Kidney glomerular epithelial cell (primary cell): ENCODE data around the gene STRA6.
A peak's percentile ranks its signal among the peaks of the same experiment; 100 is the strongest.

Experiments
- DNase-seq: peaks from one replicate; lab custom pipeline; 2025; lab: John Stamatoyannopoulos, UW

STRA6 gene

GRCh38 chr15:74226761-74227540 is 24.4 kb upstream of the STRA6 start:
- no peak for DNase-seq

GRCh38 chr15:74225928-74226327 is 23.3 kb upstream of the STRA6 start:
- no peak for DNase-seq

- DNase-seq, result no peak
Measured at GRCh38 chr15:74222240-74223119, 19.9 kb upstream of the STRA6 start.

GRCh38 chr15:74221399-74222239 is 19.0 kb upstream of the STRA6 start:
- DNase-seq, result no peak

- DNase-seq, result no peak
Measured at GRCh38 chr15:74220475-74221248, 18.1 kb upstream of the STRA6 start.

GRCh38 chr15:74217907-74218885 is 15.6 kb upstream of the STRA6 start:
- no peak for DNase-seq

GRCh38 chr15:74216949-74217348 is 14.4 kb upstream of the STRA6 start:
- DNase-seq, result no peak

- no peak for DNase-seq
Measured at GRCh38 chr15:74215958-74216357, 13.4 kb upstream of the STRA6 start.

- DNase-seq, result no peak
Measured at GRCh38 chr15:74214324-74215021, 11.9 kb upstream of the STRA6 start.

GRCh38 chr15:74213858-74214284 is 11.3 kb upstream of the STRA6 start:
- DNase-seq, result no peak

- no peak for DNase-seq
Measured at GRCh38 chr15:74212494-74212893, 9.9 kb upstream of the STRA6 start.

- no peak for DNase-seq
Measured at GRCh38 chr15:74211656-74212055, 9.1 kb upstream of the STRA6 start.

- DNase-seq, result no peak
Measured at GRCh38 chr15:74210729-74211128, 8.1 kb upstream of the STRA6 start.

- peak; percentile 62 for DNase-seq
Measured at GRCh38 chr15:74209997-74210671, 7.5 kb upstream of the STRA6 start.

GRCh38 chr15:74209560-74209958 is 7.0 kb upstream of the STRA6 start:
- DNase-seq, result no peak

GRCh38 chr15:74208901-74209559 is 6.4 kb upstream of the STRA6 start:
- DNase-seq, result peak; percentile 78

- no peak for DNase-seq
Measured at GRCh38 chr15:74208496-74208895, 5.9 kb upstream of the STRA6 start.

GRCh38 chr15:74207652-74208440 is 5.3 kb upstream of the STRA6 start:
- no peak for DNase-seq
